HepG2 (cell line): Measurements from ENCODE around the gene P2RX2. TPM values are rescaled to one million over a fixed set of nuclear protein-coding genes. Genes with fewer than 3 reads are reported as not detected.

Experiments
- ATAC-seq: fragments of 200-7000 bp; cut with Tn5 transposase; 3 replicates; pipeline ENCODE4 v1.9.1; 2020; ENCODE audit warnings: mild to moderate bottlenecking, moderate library complexity
- BruUV-seq: library from RNA; stranded (reverse); fragments of 400-500 nt; replicated peaks from 2 replicates; lab custom pipeline; 2021; lab: Mats Ljungman, UMichigan
- CTCF ChIA-PET: fragments of 300-600 bp; formaldehyde crosslinking; extraction: SDS; loops from one replicate; lab custom pipeline; 2021; ENCODE audit warnings: low total read pairs, inconsistent platforms, low intra/inter-chr PET ratio; lab: Yijun Ruan, JAX
- POLR2A ChIA-PET: fragments of 350-600 bp; sonication (Branson Sonifier 250); formaldehyde crosslinking; loops from one replicate; lab custom pipeline; 2020; ENCODE audit warnings: antibody characterized with exemption, inconsistent platforms; lab: Yijun Ruan, JAX
- DNase-seq: peaks from one replicate; pipeline ENCODE4 v3.0.0-alpha.2; 2015; ENCODE audit warnings: low spot score
- FAIRE-seq: peaks from 3 replicates; lab custom pipeline; 2011; peaks lifted over from hg19 to GRCh38; lab: Jason Lieb, UNC
- H2AFZ ChIP-seq: one replicate; pipeline ENCODE4 v1.6.1; 2011; ENCODE audit warnings: low read length, inconsistent platforms
- H3K27ac ChIP-seq: fragments of 300-600 bp; 3 replicates; pipeline ENCODE4 v1.8.0; 2011; ENCODE audit warnings: mixed run types, mild to moderate bottlenecking, mixed read lengths, low read length, inconsistent platforms; ENCODE audit not compliant: insufficient read depth; ENCODE audit errors: extremely low read length
- H3K27me3 ChIP-seq, 2 experiments: fragments of 200-600 bp in 1 of 2; 2 replicates in 1 of 2; 3 replicates in 1 of 2; pipeline versions ENCODE4 v1.6.0 to v1.8.0; 2011; ENCODE audit warnings: low read length in 2 of 2, mild to moderate bottlenecking in 2 of 2, moderate library complexity in 2 of 2, inconsistent platforms in 1 of 2; ENCODE audit not compliant: insufficient read depth in 2 of 2, control insufficient read depth in 1 of 2
- H3K36me3 ChIP-seq, 2 experiments: fragments of 200-600 bp in 1 of 2; replicated peaks in 1 of 2; 2 replicates in 1 of 2; 3 replicates in 1 of 2; pipeline versions ENCODE4 v1.5.1 to v1.8.0; 2011; ENCODE audit warnings: low read length in 2 of 2, inconsistent platforms in 1 of 2; ENCODE audit not compliant: insufficient read depth in 2 of 2, control insufficient read depth in 1 of 2
- H3K4me1 ChIP-seq: 2 replicates; pipeline ENCODE4 v1.5.1; 2012; ENCODE audit warnings: low read length, inconsistent platforms; ENCODE audit not compliant: insufficient read depth
- H3K4me2 ChIP-seq: 2 replicates; pipeline ENCODE4 v1.6.0; 2011; ENCODE audit warnings: low read depth, low read length, inconsistent platforms
- H3K4me3 ChIP-seq, 3 experiments: fragments of 200-600 bp in 1 of 3; sonication (generic), shearing (Covaris generic) in 1 of 3; replicated peaks in 1 of 3; 2 replicates each; pipeline ENCODE4 v1.5.1; 2011 to 2016; ENCODE audit warnings: low read length in 3 of 3, inconsistent platforms in 2 of 3, low read depth in 2 of 3, mild to moderate bottlenecking in 2 of 3, control low read depth in 1 of 3, mixed read lengths in 1 of 3; ENCODE audit not compliant: insufficient read depth in 1 of 3
- H3K79me2 ChIP-seq: one replicate; pipeline ENCODE4 v1.6.1; 2011; ENCODE audit warnings: low read length, inconsistent platforms; ENCODE audit not compliant: insufficient read depth
- H3K9ac ChIP-seq: 2 replicates; pipeline ENCODE4 v1.6.0; 2011; ENCODE audit warnings: mild to moderate bottlenecking, low read depth, low read length, inconsistent platforms; ENCODE audit not compliant: insufficient read depth
- H3K9me3 ChIP-seq: 2 replicates; pipeline ENCODE4 v1.5.1; 2012; ENCODE audit warnings: mild to moderate bottlenecking, low read length
- H4K20me1 ChIP-seq: 2 replicates; pipeline ENCODE4 v1.6.0; 2011; ENCODE audit warnings: inconsistent platforms, mild to moderate bottlenecking, low read length, moderate library complexity; ENCODE audit not compliant: insufficient read depth
- AGO2 ChIP-seq: fragments of 200-400 bp; formaldehyde crosslinking; optimal IDR thresholded peaks from 2 replicates; pipeline ENCODE3; 2017; ENCODE audit warnings: mild to moderate bottlenecking, low read depth, low read length, moderate library complexity
- AKNA ChIP-seq: sonication (generic); formaldehyde crosslinking; IDR thresholded peaks from 2 replicates; pipeline ENCODE4 v1.4.0; 2020; ENCODE audit warnings: missing genetic modification reagents, borderline replicate concordance
- GTF3A ChIP-seq: sonication (generic); formaldehyde crosslinking; conservative IDR thresholded peaks from 2 replicates; pipeline ENCODE4 v1.4.0; 2020; ENCODE audit warnings: mild to moderate bottlenecking, missing genetic modification reagents
- ISX ChIP-seq: sonication (generic); formaldehyde crosslinking; conservative IDR thresholded peaks from 2 replicates; pipeline ENCODE4 v1.5.0; 2020; ENCODE audit warnings: missing genetic modification reagents
- KAT7 ChIP-seq: IDR thresholded peaks from 2 replicates; pipeline ENCODE4 v1.6.1; 2018; ENCODE audit warnings: borderline replicate concordance, missing compliant biosample characterization
- MAFF ChIP-seq: IDR thresholded peaks from 2 replicates; pipeline ENCODE4 v1.6.1; 2011; ENCODE audit warnings: low read depth, low read length, improper control_type of control experiment
- MATR3 ChIP-seq: sonication (generic); formaldehyde crosslinking; IDR thresholded peaks from 2 replicates; pipeline ENCODE4 v1.4.0; 2020; ENCODE audit warnings: missing genetic modification reagents
- MXI1 ChIP-seq: IDR thresholded peaks from 3 replicates; pipeline ENCODE4 v1.6.1; 2012; ENCODE audit warnings: low read depth, low read length, inconsistent platforms, borderline replicate concordance
- NFYC ChIP-seq: IDR thresholded peaks from 2 replicates; pipeline ENCODE4 v1.6.1; 2016; ENCODE audit warnings: missing genetic modification reagents, missing compliant biosample characterization
- RBM22 ChIP-seq: fragments of 200-400 bp; formaldehyde crosslinking; optimal IDR thresholded peaks from 2 replicates; pipeline ENCODE3; 2017; ENCODE audit warnings: mild to moderate bottlenecking, low read length, moderate library complexity
- ZNF232 ChIP-seq: sonication (generic); formaldehyde crosslinking; IDR thresholded peaks from 2 replicates; pipeline ENCODE4 v1.4.0; 2020; ENCODE audit warnings: missing genetic modification reagents, borderline replicate concordance
- WGBS: methylation state at CpG from one replicate; pipeline ENCODE4 v1.1.6; 2017; ENCODE audit warnings: low lambda C conversion rate; 5-methylcytosine and 5-hydroxymethylcytosine counted together
- in situ Hi-C: cut with HindIII; loops from 2 replicates; pipeline ENCODE4 v1.10.0; 2017; ENCODE audit warnings: low pct_unique_long_range_greater_than_20kb; ENCODE audit not compliant: extremely low pct_ligation_motif_present
- intact Hi-C: fragments of 100-400 bp; cut with micrococcal nuclease; formaldehyde crosslinking; loops from one replicate; pipeline ENCODE4 v1.10.0; 2022; ENCODE audit not compliant: unreplicated experiment
- polyA plus RNA-seq, 8 experiments: library from polyadenylated mRNA; depleted of rRNA in 3 of 8; stranded (reverse) in 7 of 8; unstranded in 1 of 8; fragments of >200 nt; fragmentation: Illumina TruSeq in 4 of 8; extraction: Trizol in 4 of 8; gene quantifications; 2 replicates each; pipeline versions ENCODE4 v1.2.1 to v1.2.3, GENCODE V29; 2011 to 2016; ENCODE audit warnings: low read depth in 4 of 8, missing spikeins in 1 of 8, mixed read lengths in 1 of 8; ENCODE audit not compliant: insufficient read depth in 1 of 8
- total RNA-seq, 5 experiments: library from RNA; depleted of rRNA; stranded (reverse); fragments of >200 nt; fragmentation: Illumina TruSeq; extraction: Trizol; gene quantifications; 2 replicates each; pipeline ENCODE4 v1.2.3, GENCODE V29; 2016; ENCODE audit warnings: low read depth in 1 of 5
- TF ChIP-seq, protein P1 (sequence below): IDR thresholded peaks from 2 replicates; pipeline ENCODE4 v1.6.1; 2016; ENCODE audit warnings: low read depth, control low read depth

The P2RX2 gene
- total and polyA plus RNA-seq, 2 of the 13 experiments (the other 11 are each of a cell fraction or from before 2014, with no cell fraction given) = not detected

- peak; percentile 77 for TF ChIP-seq AGO2
- TF ChIP-seq KAT7 = no peak
- peak; percentile 17 for TF ChIP-seq RBM22
- TF ChIP-seq MAFF = no peak
- TF ChIP-seq ZNF232 = no peak
- WGBS = 97% methylated on average over 13 of the region's 26 CpGs
- H3K4me1 ChIP-seq = no peaks in the 10 kb centered on the region
- FAIRE-seq = no peak
- H2AFZ ChIP-seq = no peak overlapping the region
- H3K27me3 ChIP-seq = no peaks in the 10 kb centered on the region
- intact Hi-C loops = no loop called here
- no peak overlapping the region for H3K4me3 ChIP-seq
- H3K27ac ChIP-seq = no peak overlapping the region
- ChIA-PET CTCF (no interaction called here), POLR2A (no interaction called here)
- H4K20me1 ChIP-seq = peaks cover 4% of the 10 kb centered on the region; the same call in 1 of the 2 replicates
- in situ Hi-C loops = no loop called here
- no peak overlapping the region for H3K9ac ChIP-seq
- no peaks in the 10 kb centered on the region for H3K9me3 ChIP-seq
- no peak for ATAC-seq
- no TSS peak for BruUV-seq
- peaks cover 4 to 6% of the 10 kb centered on the region in 2 experiments; a peak in 3 of 5 replicates for H3K36me3 ChIP-seq
- no peaks in the 10 kb centered on the region for H3K79me2 ChIP-seq
- DNase-seq = no peak
- H3K4me2 ChIP-seq = no peak overlapping the region
Observed at GRCh38 chr12:132572106-132572505, 46.5 kb upstream of the P2RX2 start.

DNA sequence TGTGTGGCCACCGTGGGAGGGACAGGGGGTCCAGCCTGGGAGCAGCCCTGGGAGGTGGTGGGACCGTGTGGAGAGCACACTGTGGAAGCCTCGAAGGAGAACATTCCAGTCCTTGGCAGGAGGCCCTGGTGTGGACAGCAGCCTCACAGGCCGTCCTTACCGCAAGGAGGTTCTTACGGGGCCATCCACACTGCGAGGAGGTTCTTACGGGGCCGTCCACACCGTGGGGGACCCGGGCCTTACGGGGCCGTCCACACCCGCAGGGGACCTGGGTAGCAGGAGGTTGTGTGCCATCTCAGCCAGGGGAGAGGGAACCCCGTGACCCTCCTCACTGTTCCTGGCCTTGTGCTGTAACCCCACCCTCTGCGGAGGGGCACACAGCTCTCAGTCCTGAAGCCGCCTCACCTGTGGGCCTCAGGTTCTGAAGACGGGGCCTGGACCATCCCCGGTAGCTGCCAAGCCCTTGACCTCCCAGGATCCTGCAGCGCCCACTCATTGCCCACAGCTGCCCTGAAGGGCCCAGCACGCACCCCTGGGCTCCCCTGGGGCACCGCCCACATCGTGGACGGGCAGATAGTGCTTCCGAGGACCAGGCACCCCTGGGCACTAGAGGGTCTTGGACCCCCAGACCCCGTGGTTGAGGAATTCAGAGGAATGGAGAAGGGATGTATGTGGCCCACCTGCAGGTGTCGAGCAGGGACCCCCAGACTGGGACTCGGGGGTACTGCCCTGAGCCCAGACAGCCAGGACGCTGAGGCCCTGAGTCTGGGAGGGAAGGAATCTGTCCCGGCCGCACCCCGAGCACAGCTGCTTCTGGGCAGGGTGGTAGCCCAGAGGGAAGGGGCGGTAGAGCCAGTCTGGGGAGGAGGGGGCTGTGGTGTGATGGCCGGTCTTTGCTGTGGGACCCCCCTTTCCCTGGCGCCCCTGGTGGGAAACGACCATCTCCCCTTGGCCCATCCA, 45.5 kb upstream of the P2RX2 start:
- H3K4me3 ChIP-seq = no peak overlapping the region
- H4K20me1 ChIP-seq = peaks cover 4% of the 10 kb centered on the region; the same call in 1 of the 2 replicates
- CTCF ChIA-PET = no interaction called here
- no peaks in the 10 kb centered on the region for H3K9me3 ChIP-seq
- no peaks in the 10 kb centered on the region for H3K79me2 ChIP-seq
- no TSS peak for BruUV-seq
- H3K4me2 ChIP-seq = no peak overlapping the region
- ATAC-seq (no peak), FAIRE-seq (no peak), DNase-seq (no peak)
- no peak overlapping the region for H2AFZ ChIP-seq
- no peak overlapping the region for H3K9ac ChIP-seq
- no peaks in the 10 kb centered on the region for H3K27me3 ChIP-seq
- intact Hi-C loops = no loop called here
- H3K27ac ChIP-seq = no peak overlapping the region
- POLR2A ChIA-PET = no interaction called here
- in situ Hi-C loops = no loop called here
- peaks cover 1 to 6% of the 10 kb centered on the region in 2 experiments; a peak in 2 of 5 replicates for H3K36me3 ChIP-seq
- 100% methylated on average over 15 of the region's 36 CpGs for WGBS
- no peaks in the 10 kb centered on the region for H3K4me1 ChIP-seq
- TF ChIP-seq ISX (CRISPR knock-in tag) = no peak
- TF ChIP-seq, protein P1, sequence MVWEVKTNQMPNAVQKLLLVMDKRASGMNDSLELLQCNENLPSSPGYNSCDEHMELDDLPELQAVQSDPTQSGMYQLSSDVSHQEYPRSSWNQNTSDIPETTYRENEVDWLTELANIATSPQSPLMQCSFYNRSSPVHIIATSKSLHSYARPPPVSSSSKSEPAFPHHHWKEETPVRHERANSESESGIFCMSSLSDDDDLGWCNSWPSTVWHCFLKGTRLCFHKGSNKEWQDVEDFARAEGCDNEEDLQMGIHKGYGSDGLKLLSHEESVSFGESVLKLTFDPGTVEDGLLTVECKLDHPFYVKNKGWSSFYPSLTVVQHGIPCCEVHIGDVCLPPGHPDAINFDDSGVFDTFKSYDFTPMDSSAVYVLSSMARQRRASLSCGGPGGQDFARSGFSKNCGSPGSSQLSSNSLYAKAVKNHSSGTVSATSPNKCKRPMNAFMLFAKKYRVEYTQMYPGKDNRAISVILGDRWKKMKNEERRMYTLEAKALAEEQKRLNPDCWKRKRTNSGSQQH (CRISPR knock-in tag) = no peak
- TF ChIP-seq GTF3A (CRISPR knock-in tag) = no peak
- TF ChIP-seq NFYC (CRISPR knock-in tag) = no peak
- no peak for TF ChIP-seq MXI1
- no peak for TF ChIP-seq AKNA (CRISPR knock-in tag)
- TF ChIP-seq MATR3 (CRISPR knock-in tag) = no peak
